Measurements from ENCODE around the gene TEX53. TPM values are rescaled to one million over a fixed set of nuclear protein-coding genes. Genes with fewer than 3 reads are reported as not detected.

TEX53 gene
- total RNA-seq (2014; rRNA removed; shearing (Covaris generic)): not detected in 2 replicates

DNA sequence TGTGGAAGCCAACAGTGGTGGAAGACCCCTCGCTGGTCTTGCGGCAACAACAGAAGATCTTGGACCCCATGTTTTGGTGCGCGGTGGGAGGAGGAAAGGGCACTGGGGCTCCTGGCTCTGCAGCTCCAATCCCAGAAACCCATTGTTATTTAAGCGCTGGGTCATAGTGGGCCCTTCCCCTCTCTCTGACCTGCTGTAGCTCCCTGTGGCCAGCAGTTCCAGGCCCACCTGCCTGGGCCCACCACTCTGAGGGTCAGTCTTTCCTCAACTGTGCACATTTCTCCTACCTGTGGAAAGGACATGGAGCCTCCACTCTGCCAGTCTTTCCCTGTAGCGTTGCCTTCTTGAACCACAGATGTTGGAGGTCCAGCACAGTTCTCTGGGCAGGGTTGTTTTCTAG, at the start of gene TEX53:
TSS of gene TEX53 (minus strand) at position 101 of the 400 bp plus-strand sequence. CDS start at position 70, 31 bp downstream.
- no peak for DNase-seq
- no peak within 1 kb of the TSS for H3K27ac ChIP-seq
- H3K4me1 ChIP-seq: no peaks in the 10 kb centered on the region
- no peaks in the 10 kb centered on the region for H3K36me3 ChIP-seq
- no peaks in the 10 kb centered on the region for H3K27me3 ChIP-seq
- H3K4me3 ChIP-seq: no peak within 1 kb of the TSS
- no peaks in the 10 kb centered on the region for H3K9me3 ChIP-seq (replicated peaks)

- H3K4me3 ChIP-seq: no peak overlapping the region
- H3K27me3 ChIP-seq: 0 out of 2 replicates have a peak, but pooled peaks cover 3% of the 10 kb centered on the region
- H3K27ac ChIP-seq: no peak overlapping the region
- DNase-seq: no peak
- H3K9me3 ChIP-seq (replicated peaks): no peaks in the 10 kb centered on the region
- no peaks in the 10 kb centered on the region for H3K4me1 ChIP-seq
- no peaks in the 10 kb centered on the region for H3K36me3 ChIP-seq
Observed at GRCh38 chr9:114706711-114707110, 49.1 kb upstream of the TEX53 start.

DNA sequence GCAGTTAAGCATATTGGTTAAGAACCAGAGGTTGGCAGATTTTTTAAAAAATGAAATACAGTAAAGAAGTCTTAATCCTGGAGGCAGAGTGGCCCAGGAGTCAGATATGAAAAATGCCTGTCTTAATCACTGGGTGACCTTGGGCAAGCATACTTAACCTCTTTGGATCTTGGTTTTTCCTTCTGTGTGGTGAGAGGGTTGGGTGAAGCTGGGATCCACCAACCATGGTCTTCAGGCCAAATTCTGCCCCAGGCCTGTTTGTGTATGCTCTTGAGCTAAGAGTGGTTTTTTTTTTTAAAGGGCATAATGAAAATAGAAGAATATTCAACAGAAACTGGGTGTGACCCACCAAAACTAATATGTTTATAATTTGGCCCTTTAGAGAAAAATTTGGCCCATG, 44.4 kb upstream of the TEX53 start:
- H3K4me1 ChIP-seq: no peaks in the 10 kb centered on the region
- no peaks in the 10 kb centered on the region for H3K36me3 ChIP-seq
- H3K9me3 ChIP-seq (replicated peaks): no peaks in the 10 kb centered on the region
- H3K4me3 ChIP-seq: no peak overlapping the region
- DNase-seq: no peak
- no peak overlapping the region for H3K27ac ChIP-seq
- 0 out of 2 replicates have a peak, but pooled peaks cover 3% of the 10 kb centered on the region for H3K27me3 ChIP-seq

DNA sequence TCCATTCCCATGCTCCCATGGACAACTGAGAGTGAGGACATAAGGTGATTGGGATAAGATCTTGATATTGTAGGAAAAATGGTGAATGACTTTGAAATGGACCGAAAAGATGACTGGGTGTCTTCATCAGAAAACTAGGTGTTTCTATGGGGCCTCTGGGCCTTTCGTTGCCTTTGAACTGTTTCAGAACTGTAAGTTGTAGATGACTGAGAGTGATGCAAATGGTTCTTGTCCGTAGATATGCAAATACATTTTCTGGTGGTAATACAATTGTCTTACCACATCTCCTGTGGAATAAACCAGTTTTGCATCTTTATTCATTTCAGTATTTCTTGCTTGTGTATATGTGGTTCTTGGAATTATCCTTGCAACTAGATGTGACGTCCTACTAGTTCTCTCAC, 40.3 kb upstream of the TEX53 start:
- Histone ChIP-seq H3K4me3 (no peak overlapping the region), H3K36me3 (no peaks in the 10 kb centered on the region), H3K9me3 (replicated peaks) (no peaks in the 10 kb centered on the region; the same call in 1 of the 2 replicates), H3K4me1 (peaks cover 6% of the 10 kb centered on the region), H3K27ac (no peak overlapping the region), H3K27me3 (no peaks in the 10 kb centered on the region)
- no peak for DNase-seq

GRCh38 chr9:114696814-114697544, 39.4 kb upstream of the TEX53 start:
- H3K27me3 ChIP-seq: no peaks in the 10 kb centered on the region
- H3K4me1 ChIP-seq: peaks cover 6% of the 10 kb centered on the region
- no peaks in the 10 kb centered on the region; the same call in 1 of the 2 replicates for H3K9me3 ChIP-seq (replicated peaks)
- no peak overlapping the region for H3K27ac ChIP-seq
- no peak for DNase-seq
- no peak overlapping the region for H3K4me3 ChIP-seq
- no peaks in the 10 kb centered on the region for H3K36me3 ChIP-seq

DNA sequence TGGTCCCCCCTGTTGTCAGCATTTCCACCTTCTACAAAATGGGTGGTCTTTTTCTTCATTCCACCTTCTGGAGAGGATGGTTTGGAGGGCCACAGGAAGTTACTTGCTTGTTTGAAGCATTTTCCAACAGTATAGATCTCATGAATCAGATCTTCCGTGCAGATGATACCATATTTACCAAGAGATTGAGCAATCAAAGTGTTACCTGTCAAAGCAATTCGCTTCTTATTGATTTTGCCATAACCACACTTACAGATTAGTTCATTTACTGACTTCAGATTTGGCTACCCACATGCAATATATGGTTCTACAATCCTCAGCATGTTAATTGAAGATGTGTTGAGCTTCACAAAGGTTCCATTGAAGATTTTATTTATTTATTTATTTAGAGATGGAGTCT, 38.3 kb upstream of the TEX53 start:
- Histone ChIP-seq H3K4me3 (no peak overlapping the region), H3K36me3 (no peaks in the 10 kb centered on the region), H3K4me1 (peaks cover 14% of the 10 kb centered on the region), H3K9me3 (replicated peaks) (no peaks in the 10 kb centered on the region; the same call in 1 of the 2 replicates), H3K27ac (no peak overlapping the region), H3K27me3 (no peaks in the 10 kb centered on the region)
- DNase-seq: no peak

- H3K4me1 ChIP-seq: peaks cover 18% of the 10 kb centered on the region
- no peak overlapping the region for H3K27ac ChIP-seq
- H3K36me3 ChIP-seq: no peaks in the 10 kb centered on the region
- no peaks in the 10 kb centered on the region for H3K27me3 ChIP-seq
- no peak overlapping the region for H3K4me3 ChIP-seq
- H3K9me3 ChIP-seq (replicated peaks): no peaks in the 10 kb centered on the region; the same call in 1 of the 2 replicates
- DNase-seq: no peak
Observed at GRCh38 chr9:114694719-114695269, 37.2 kb upstream of the TEX53 start.

DNA sequence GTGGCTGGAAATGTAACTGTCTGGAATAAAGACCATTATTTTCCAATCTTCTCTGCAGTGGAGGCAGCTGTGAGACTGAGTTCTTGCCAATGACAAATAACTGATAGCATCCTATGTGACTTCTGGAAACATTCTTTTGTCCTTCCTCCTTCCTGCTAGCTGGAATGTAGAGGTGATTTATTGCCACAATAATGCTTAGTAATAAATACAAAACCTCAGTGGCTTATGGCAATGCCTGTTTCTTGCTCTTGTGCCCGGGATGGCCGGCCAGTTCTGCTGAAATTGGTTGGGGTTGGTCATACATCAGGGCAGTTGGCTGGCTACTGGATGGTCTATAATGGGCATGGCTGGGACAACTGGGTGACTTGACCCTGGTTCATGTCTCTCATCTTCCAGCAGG, 36.5 kb upstream of the TEX53 start:
- no peak for DNase-seq
- Histone ChIP-seq H3K4me1 (peaks cover 18% of the 10 kb centered on the region), H3K4me3 (no peak overlapping the region), H3K36me3 (no peaks in the 10 kb centered on the region), H3K27me3 (no peaks in the 10 kb centered on the region), H3K27ac (no peak overlapping the region), H3K9me3 (replicated peaks) (no peaks in the 10 kb centered on the region; the same call in 1 of the 2 replicates)

GRCh38 chr9:114693248-114693855, 35.7 kb upstream of the TEX53 start:
- H3K27ac ChIP-seq: no peak overlapping the region
- no peaks in the 10 kb centered on the region; the same call in 1 of the 2 replicates for H3K9me3 ChIP-seq (replicated peaks)
- no peak overlapping the region for H3K4me3 ChIP-seq
- H3K36me3 ChIP-seq: no peaks in the 10 kb centered on the region
- no peaks in the 10 kb centered on the region for H3K27me3 ChIP-seq
- peak; percentile 19 to 61 for DNase-seq
- peaks cover 18% of the 10 kb centered on the region for H3K4me1 ChIP-seq

GRCh38 chr9:114691956-114692295, 34.3 kb upstream of the TEX53 start:
- Histone ChIP-seq H3K27ac (no peak overlapping the region), H3K4me1 (peaks cover 18% of the 10 kb centered on the region), H3K9me3 (replicated peaks) (no peaks in the 10 kb centered on the region; the same call in 1 of the 2 replicates), H3K36me3 (no peaks in the 10 kb centered on the region), H3K27me3 (no peaks in the 10 kb centered on the region), H3K4me3 (no peak overlapping the region)
- no peak for DNase-seq

- peak; percentile 48 to 51 for DNase-seq
- H3K36me3 ChIP-seq: no peaks in the 10 kb centered on the region
- no peak overlapping the region for H3K4me3 ChIP-seq
- peaks cover 18% of the 10 kb centered on the region for H3K4me1 ChIP-seq
- no peaks in the 10 kb centered on the region for H3K27me3 ChIP-seq
- H3K9me3 ChIP-seq (replicated peaks): no peaks in the 10 kb centered on the region; the same call in 1 of the 2 replicates
- peak overlapping the region; percentile 35 for H3K27ac ChIP-seq
Observed at GRCh38 chr9:114691046-114691955, 33.7 kb upstream of the TEX53 start.

- no peaks in the 10 kb centered on the region for H3K36me3 ChIP-seq
- H3K4me3 ChIP-seq: no peak overlapping the region
- peaks cover 18% of the 10 kb centered on the region for H3K4me1 ChIP-seq
- H3K27ac ChIP-seq: no peak overlapping the region
- no peak for DNase-seq
- H3K27me3 ChIP-seq: no peaks in the 10 kb centered on the region
- H3K9me3 ChIP-seq (replicated peaks): no peaks in the 10 kb centered on the region
Observed at GRCh38 chr9:114690308-114690707, 32.7 kb upstream of the TEX53 start.

DNA sequence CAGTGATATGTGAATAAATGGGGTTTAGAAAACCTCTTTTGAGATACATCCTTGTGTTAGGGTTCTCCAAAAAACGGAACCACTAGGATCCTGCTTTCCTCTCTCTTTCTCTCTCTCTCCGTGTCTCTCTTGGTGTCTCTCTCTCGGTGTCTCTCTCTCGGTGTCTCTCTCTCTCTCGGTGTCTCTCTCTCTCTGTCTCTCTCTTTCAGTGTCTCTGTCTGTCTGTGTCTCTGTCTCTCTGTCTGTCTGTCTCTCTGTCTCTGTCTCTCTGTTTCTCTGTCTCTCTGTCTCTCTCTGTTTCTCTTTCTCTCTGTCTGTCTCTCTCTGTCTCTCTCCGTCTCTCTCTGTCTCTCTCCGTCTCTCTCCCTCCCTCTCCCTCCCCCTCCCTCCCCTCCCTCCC, 32.2 kb upstream of the TEX53 start:
- peaks cover 18% of the 10 kb centered on the region for H3K4me1 ChIP-seq
- H3K4me3 ChIP-seq: no peak overlapping the region
- no peaks in the 10 kb centered on the region for H3K36me3 ChIP-seq
- H3K9me3 ChIP-seq (replicated peaks): no peaks in the 10 kb centered on the region
- H3K27me3 ChIP-seq: no peaks in the 10 kb centered on the region
- DNase-seq: no peak
- H3K27ac ChIP-seq: no peak overlapping the region

- H3K27ac ChIP-seq: no peak overlapping the region
- H3K4me3 ChIP-seq: no peak overlapping the region
- no peaks in the 10 kb centered on the region for H3K9me3 ChIP-seq (replicated peaks)
- no peaks in the 10 kb centered on the region for H3K27me3 ChIP-seq
- no peak for DNase-seq
- peaks cover 18% of the 10 kb centered on the region for H3K4me1 ChIP-seq
- H3K36me3 ChIP-seq: no peaks in the 10 kb centered on the region
Observed at GRCh38 chr9:114688909-114689610, 31.5 kb upstream of the TEX53 start.

Data from SJCRH30 (cell line).